NCI-H748 (cell line): ENCODE results near the gene ALDH2.
"Not testable (repeated sequence)": the region's sequence is repeated elsewhere in the genome, so short reads cannot be mapped to it uniquely, and the experiment has no call there.

Source experiments
- DNase-seq: peaks from one replicate; lab custom pipeline; 2025; ENCODE audit not compliant: unreplicated experiment; lab: John Stamatoyannopoulos, UW

The ALDH2 gene

DNA sequence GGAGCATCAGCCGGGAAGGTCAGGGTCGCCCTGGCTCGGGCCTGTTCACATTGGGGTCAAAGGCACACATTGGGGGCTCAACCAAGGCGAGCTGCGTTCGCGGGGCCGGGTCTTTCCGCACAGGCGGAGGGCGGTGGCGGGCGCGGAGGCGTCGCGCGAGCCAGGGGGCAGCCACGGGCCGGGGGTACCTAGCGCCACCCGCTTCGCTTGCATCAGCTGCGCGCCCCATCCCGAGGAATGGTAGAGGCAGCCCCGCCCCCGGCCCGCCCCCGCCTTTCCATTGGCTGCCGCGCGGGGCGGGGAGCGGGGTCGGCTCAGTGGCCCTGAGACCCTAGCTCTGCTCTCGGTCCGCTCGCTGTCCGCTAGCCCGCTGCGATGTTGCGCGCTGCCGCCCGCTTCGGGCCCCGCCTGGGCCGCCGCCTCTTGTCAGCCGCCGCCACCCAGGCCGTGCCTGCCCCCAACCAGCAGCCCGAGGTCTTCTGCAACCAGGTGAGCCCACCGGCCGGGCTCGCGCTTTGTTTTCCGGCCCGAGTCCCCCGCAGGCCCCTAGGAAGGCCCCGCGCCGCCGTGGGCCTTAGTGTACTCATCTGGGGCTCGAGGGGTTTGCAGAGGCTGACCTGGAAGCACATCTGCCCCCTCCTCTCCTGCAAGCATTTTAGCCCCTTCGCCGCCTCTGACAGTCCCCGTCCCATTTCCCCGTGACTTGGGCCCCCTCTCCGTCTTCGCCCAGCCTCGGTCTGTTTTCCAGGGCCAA is at the start of gene ALDH2:
Gene ALDH2 (plus strand): TSS at position 326 of the 754 bp plus-strand sequence. CDS start 50 bp downstream, at position 376.
- DNase-seq: peak; percentile 77

DNA sequence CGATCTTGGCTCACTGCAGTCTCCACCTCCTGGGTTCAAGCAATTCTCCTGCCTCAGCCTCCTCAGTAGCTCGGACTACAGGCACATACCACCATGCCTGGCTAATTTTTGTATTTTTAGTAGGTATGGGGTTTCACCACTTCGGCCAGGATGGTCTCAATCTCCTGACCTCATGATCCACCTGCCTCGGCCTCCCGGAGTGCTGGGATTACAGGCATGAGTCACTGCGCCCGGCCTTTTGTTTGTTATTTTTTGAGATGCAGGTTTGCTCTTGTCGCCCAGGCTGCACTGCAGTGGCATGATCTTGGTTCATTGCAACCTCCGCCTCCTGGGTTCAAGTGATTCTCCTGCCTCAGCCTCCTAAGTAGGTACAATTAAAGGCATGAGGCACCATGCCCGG is 47.4 kb upstream of the ALDH2 start:
- not testable (repeated sequence) for DNase-seq

GRCh38 chr12:111720457-111720856 is 46.3 kb upstream of the ALDH2 start:
- DNase-seq: no peak

GRCh38 chr12:111723646-111724360 is 42.9 kb upstream of the ALDH2 start:
- not testable (repeated sequence) for DNase-seq

DNA sequence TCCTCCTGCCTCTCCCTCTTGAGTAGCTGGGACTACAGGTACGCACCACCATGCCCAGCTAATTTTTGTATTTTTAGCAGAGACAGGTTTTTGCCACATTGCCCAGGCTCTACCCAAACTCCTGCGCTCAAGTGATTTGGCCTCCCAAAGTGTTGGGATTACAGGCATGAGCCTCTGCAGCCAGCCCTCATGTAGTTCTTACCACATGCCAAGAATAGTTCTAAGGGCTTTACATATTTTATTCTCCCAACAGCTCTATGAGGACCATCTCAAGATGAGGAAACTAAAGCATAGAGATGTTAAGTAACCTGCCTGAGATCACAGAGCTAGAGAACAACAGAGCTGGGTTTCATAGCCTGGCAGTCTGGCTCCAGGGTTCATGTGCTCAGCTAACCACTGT is 37.9 kb upstream of the ALDH2 start:
- no peak for DNase-seq

GRCh38 chr12:111730420-111730819 is 36.3 kb upstream of the ALDH2 start:
- no peak for DNase-seq

- no peak for DNase-seq
These were observed 33.9 kb upstream of the ALDH2 start for GRCh38 chr12:111732786-111733185.

- no peak for DNase-seq
These were observed 33.3 kb upstream of the ALDH2 start for GRCh38 chr12:111733340-111733915.

DNA sequence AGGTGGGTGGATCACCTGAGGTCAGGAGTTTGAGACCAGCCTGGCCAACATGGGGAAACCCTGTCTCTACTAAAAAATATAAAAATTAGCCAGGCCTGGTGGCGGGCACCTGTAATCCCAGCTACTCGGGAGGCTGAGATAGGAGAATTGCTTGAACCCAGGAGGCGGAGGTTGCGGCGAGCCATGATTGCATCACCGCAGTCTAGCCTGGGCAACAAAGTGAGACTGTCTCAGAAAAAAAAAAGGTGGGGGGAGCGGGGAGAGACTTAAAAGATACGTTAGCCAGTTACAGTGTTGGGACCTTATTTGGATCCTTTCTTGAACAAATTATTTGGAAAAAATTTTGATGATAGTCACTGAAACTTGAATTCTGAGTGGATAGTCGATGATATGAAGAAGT is 27.2 kb upstream of the ALDH2 start:
- not testable (repeated sequence) for DNase-seq

GRCh38 chr12:111741235-111741812 is 25.4 kb upstream of the ALDH2 start:
- no peak for DNase-seq

- no peak for DNase-seq
These were observed 21.5 kb upstream of the ALDH2 start for GRCh38 chr12:111745211-111745610.

DNA sequence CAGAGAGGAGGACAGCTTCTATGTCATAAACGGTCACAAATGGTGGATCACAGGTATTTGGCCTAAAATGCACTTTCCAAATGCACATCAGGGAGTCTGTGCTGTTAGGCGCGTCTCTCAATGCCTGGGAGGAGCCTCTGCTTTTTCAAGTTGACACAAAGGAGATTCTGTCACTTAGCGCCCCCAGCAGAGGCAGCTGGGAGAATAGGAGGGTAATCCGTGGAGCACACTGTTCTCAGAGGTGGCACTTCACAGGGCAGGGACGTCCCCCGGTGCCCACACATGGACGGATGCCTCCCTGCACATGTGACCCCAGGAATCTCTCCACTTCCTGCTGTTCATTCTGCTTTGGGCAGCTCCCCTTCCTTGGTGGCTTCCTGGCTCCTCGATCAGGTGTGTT is 19.4 kb upstream of the ALDH2 start:
- DNase-seq: no peak

DNA sequence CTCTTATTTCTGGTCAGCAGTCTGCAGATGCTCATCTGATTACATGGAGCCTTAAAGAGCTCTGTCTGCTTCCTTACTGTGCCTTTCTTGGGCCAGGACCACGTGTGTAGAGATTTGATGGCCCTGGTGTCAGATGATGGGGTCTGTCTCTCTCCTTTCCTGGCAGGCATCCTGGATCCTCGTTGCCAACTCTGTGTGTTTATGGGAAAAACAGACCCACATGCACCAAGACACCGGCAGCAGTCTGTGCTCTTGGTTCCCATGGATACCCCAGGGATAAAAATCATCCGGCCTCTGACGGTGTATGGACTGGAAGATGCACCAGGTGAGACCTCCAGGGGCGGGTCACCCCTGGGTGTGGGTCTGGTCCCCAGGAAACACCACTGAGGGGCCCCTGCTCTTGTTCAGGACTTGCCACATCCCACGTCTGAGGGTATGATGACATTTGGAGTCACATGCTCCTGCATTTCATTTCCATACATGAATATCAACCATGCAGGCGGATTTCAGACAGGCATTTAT is 18.5 kb upstream of the ALDH2 start:
- no peak for DNase-seq

GRCh38 chr12:111748867-111749266 is 17.9 kb upstream of the ALDH2 start:
- no peak for DNase-seq

GRCh38 chr12:111749391-111749790 is 17.3 kb upstream of the ALDH2 start:
- no peak for DNase-seq

DNA sequence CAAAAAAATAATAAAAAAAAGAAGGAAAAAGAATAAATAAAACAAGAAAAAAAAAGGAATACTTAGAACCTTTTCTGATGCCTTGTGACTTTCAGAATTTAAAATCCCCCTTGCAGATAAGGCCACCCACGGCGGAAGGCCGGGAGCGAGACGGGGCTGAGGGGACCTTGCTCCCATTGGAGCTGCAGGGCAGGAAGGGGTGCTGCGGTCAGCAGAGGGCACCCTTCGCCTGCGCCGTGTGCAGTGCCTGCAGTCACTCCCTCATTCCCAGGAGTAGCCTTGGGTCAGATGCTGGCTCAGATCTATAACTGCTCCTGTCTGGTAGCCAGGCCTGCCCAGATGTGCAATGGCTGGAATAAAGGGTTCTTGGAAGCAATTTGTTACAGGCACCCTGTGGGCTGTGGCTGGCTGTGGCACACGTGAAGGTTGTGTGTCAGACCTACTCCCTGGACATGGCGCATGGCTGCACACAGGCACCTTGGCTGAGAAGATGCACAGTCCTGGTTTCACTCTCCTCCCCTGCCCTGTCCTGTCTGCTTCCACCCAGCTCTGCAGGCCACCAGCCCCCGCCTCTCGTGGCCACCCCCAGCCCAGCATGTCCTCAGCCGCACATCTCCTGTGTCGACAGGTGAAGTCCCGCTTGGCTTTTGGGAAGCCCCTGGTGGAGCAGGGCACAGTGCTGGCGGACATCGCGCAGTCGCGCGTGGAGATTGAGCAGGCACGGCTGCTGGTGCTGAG is 13.4 kb upstream of the ALDH2 start:
- peak; percentile 49 for DNase-seq

GRCh38 chr12:111754671-111755070 is 12.1 kb upstream of the ALDH2 start:
- no peak for DNase-seq

DNA sequence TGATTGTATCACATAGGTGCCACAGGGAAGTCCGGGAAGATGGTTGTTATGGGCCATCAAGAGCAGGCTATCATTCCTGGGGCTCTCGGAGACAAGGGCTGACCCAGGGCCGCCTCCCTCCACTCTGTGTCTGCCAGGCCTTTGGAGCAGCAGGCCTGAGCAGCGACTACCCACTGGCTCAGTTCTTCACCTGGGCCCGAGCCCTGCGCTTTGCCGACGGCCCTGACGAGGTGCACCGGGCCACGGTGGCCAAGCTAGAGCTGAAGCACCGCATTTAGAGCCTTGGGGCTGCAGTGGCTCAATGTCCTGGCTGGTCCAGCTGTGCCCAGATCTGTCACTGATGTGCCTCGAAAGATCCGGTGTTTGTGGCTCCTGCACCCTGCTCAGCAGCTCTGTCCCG is 10.5 kb upstream of the ALDH2 start:
- DNase-seq: no peak

DNA sequence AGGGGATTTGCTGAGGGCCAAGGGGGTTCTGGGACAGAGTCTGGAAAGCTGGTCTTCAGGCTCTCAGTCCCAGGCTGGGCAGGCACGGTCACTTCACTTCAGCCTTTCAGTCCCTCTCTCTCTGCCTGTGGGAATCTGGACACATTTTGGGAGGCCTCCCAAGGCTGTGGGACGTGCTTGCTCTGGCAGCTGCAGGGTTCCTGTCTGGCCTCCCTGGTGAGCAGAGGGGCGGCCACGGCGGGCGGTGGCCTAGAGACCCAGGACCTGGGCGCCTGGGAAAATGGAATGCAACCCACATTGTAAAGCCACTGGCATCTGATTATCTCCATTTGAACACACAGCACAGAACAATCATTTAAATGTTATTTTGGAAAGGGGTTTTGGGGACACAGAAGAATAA is 10.1 kb upstream of the ALDH2 start:
- DNase-seq: no peak

- no peak for DNase-seq
These were observed 9.2 kb upstream of the ALDH2 start for GRCh38 chr12:111757361-111758119.
